Sigmoid colon (tissue), 7 donors: ENCODE data around the gene OPALIN. TPM values are rescaled to one million over a fixed set of nuclear protein-coding genes. Genes with fewer than 3 reads are reported as not detected.

Experiments used
- DNase-seq: peaks from one replicate; pipeline ENCODE4 v3.0.0-alpha.2; 2019
- H3K27ac ChIP-seq, 4 donors: fragments of 200-600 bp; sonication (generic); one replicate each; pipeline ENCODE4 v1.5.1; 2016 to 2019; ENCODE audit warnings: mild to moderate bottlenecking in 1 of 4
- H3K27me3 ChIP-seq, 3 donors: fragments of 200-600 bp; sonication (generic); one replicate each; pipeline ENCODE4 v1.5.1; 2019; ENCODE audit warnings: mild to moderate bottlenecking in 1 of 3
- H3K36me3 ChIP-seq, 4 donors: fragments of 200-600 bp; sonication (generic); one replicate each; pipeline ENCODE4 v1.5.1; 2016 to 2019
- H3K4me1 ChIP-seq, 4 donors: fragments of 200-600 bp; sonication (generic); one replicate each; pipeline ENCODE4 v1.5.1; 2017 to 2019
- H3K4me3 ChIP-seq, 4 donors: fragments of 200-600 bp; sonication (generic); one replicate each; pipeline ENCODE4 v1.5.1; 2017 to 2019; ENCODE audit warnings: mild to moderate bottlenecking in 2 of 4, moderate library complexity in 1 of 4
- H3K9me3 ChIP-seq, 4 donors: fragments of 200-600 bp in 3 of 4; sonication (generic) in 3 of 4; one replicate each; pipeline versions ENCODE4 v1.5.1 to v1.6.1; 2013 to 2019
- CTCF ChIP-seq, 4 experiments: fragments of 450-650 bp in 3 of 4; fragments of 200-600 bp in 1 of 4; IDR thresholded peaks; one replicate each; pipeline ENCODE4 v1.5.1; 2016 to 2019; ENCODE audit warnings: antibody characterized with exemption in 4 of 4, mild to moderate bottlenecking in 3 of 4, moderate library complexity in 2 of 4
- EP300 ChIP-seq, 4 donors: sonication (generic); formaldehyde crosslinking; IDR thresholded peaks; one replicate each; pipeline ENCODE4 v1.6.1; 2017; ENCODE audit warnings: antibody characterized with exemption in 4 of 4
- POLR2A ChIP-seq, 2 donors: fragments of 450-650 bp; IDR thresholded peaks; one replicate each; pipeline ENCODE4 v1.6.1; 2016; ENCODE audit warnings: antibody characterized with exemption in 2 of 2, mild to moderate bottlenecking in 2 of 2, moderate library complexity in 2 of 2
- POLR2AphosphoS5 ChIP-seq, 4 donors: sonication (generic); formaldehyde crosslinking; IDR thresholded peaks; one replicate each; pipeline ENCODE4 v1.6.1; 2017; ENCODE audit warnings: antibody characterized with exemption in 4 of 4
- WGBS, 2 donors: extraction: QIAGEN DNeasy Blood & Tissue Kit; methylation state at CpG; one replicate each; pipeline ENCODE4 v1.1.7; 2013; 5-methylcytosine and 5-hydroxymethylcytosine counted together
- intact Hi-C: fragments of 100-400 bp; cut with DNase I; formaldehyde crosslinking; loops from one replicate; pipeline ENCODE4 v1.15.1; 2023
- polyA plus RNA-seq, 3 donors: library from polyadenylated mRNA; stranded (reverse); fragments of 200-250 nt; gene quantifications; one replicate each; pipeline ENCODE4 v1.2.3, GENCODE V29; 2013
- total RNA-seq, 4 donors: library from RNA; depleted of rRNA; stranded (reverse); fragments of >200 nt; gene quantifications; one replicate each; pipeline ENCODE4 v1.1.0, GENCODE V29; 2016
- donor health status: healthy with polysubstance abuse.
- donor health status: Bipolar disorder and iron deficiency.
- donor health status: healthy.

Gene OPALIN, protein sequence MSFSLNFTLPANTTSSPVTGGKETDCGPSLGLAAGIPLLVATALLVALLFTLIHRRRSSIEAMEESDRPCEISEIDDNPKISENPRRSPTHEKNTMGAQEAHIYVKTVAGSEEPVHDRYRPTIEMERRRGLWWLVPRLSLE
- not detected for total RNA-seq
- not detected for polyA plus RNA-seq

- Histone ChIP-seq H3K4me3 (no peak within 1 kb of the TSS), H3K9me3 (no peaks in the 10 kb centered on the region), H3K27me3 (peaks cover 0 to 2% (median 0%) of the 10 kb centered on the region in 3 donors), H3K36me3 (no peaks in the 10 kb centered on the region), H3K27ac (no peak within 1 kb of the TSS), H3K4me1 (no peaks in the 10 kb centered on the region)
- no peak for TF ChIP-seq POLR2A (IDR thresholded peaks at IDR 0.05)
- no peak for TF ChIP-seq EP300 (IDR thresholded peaks at IDR 0.05)
- no peak for TF ChIP-seq POLR2AphosphoS5 (IDR thresholded peaks at IDR 0.05)
- no peak for TF ChIP-seq CTCF (IDR thresholded peaks at IDR 0.05)
- 83 to 87% methylated on average over 7 of the region's 7 CpGs for WGBS, 2 donors
- intact Hi-C loops = no loop called here
- no peak for DNase-seq
Measured at GRCh38 chr10:96358851-96359540, at the start of gene OPALIN. TSS of gene OPALIN (minus strand) at chr10:96359002. CDS start at chr10:96358896, 106 bp downstream.

- no peak for TF ChIP-seq CTCF (IDR thresholded peaks at IDR 0.05)
- TF ChIP-seq POLR2AphosphoS5 (IDR thresholded peaks at IDR 0.05) = no peak
- no peak for TF ChIP-seq POLR2A (IDR thresholded peaks at IDR 0.05)
- no peak for TF ChIP-seq EP300 (IDR thresholded peaks at IDR 0.05)
- Histone ChIP-seq H3K4me1 (peaks cover 0 to 4% (median 1%) of the 10 kb centered on the region in 4 donors), H3K4me3 (no peak overlapping the region), H3K27me3 (no peaks in the 10 kb centered on the region), H3K36me3 (no peaks in the 10 kb centered on the region), H3K9me3 (no peaks in the 10 kb centered on the region), H3K27ac (no peak overlapping the region)
- no peak for DNase-seq
- WGBS, 2 donors = 74 to 86% methylated on average over 1 of the region's 1 CpG
- intact Hi-C loops = no loop called here
Measured at GRCh38 chr10:96408201-96408600, 49.4 kb upstream of the OPALIN start.

DNA sequence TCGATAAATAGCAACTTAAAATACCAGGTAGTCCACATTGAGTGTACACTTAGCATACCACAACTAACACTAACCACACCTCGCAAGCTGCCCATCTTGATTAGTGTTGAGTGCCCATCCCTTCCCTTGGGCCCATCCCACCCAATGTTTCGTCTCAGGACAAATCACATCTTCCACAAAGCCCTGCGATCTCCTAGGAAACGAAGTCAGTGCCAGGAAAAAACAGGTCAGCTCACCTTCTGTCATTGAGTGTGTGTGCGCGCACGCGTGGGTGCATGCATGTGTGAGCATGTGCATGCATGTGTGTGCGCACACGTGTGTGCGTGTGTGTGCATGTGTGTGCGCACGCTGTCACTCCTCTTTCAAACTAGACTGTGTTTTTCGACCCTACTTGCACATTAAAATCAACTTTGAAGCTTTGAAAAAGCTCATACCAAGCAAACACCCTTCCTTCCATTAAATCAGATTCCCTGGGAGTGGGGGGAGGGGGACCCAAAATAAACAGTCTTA, 48.8 kb upstream of the OPALIN start:
- Histone ChIP-seq H3K27me3 (no peaks in the 10 kb centered on the region), H3K9me3 (no peaks in the 10 kb centered on the region), H3K4me3 (no peak overlapping the region), H3K4me1 (no peaks in the 10 kb centered on the region), H3K36me3 (no peaks in the 10 kb centered on the region), H3K27ac (no peak overlapping the region)
- WGBS, 2 donors = 87% methylated on average over 15 of the region's 15 CpGs
- TF ChIP-seq POLR2A (IDR thresholded peaks at IDR 0.05) (no peak), EP300 (IDR thresholded peaks at IDR 0.05) (no peak), POLR2AphosphoS5 (IDR thresholded peaks at IDR 0.05) (no peak), CTCF (IDR thresholded peaks at IDR 0.05) (no peak)
- DNase-seq = no peak
- intact Hi-C loops = no loop called here

DNA sequence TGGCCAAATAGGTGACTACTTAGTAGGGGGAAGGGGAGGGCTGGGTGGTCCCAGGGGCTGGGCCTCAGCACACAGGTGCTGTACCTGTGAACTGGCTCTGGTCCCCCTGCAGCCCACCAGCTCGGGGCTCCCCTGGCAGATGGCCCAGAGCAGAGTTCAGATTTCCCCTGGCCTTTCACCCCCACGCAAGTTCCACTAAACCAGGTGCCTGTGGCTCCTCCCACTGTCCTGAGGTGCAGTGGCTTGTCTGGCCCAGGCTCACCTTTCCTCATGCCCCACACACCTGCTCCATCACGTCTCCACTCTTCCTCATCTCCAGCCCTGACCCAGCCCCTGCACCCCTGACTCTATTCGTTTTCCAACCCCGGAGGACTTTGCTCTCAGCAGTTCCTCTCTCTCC, 47.3 kb upstream of the OPALIN start:
- WGBS, 2 donors = 65 to 77% methylated on average over 5 of the region's 5 CpGs
- H3K4me3 ChIP-seq = no peak overlapping the region
- DNase-seq = peak; percentile 36
- H3K9me3 ChIP-seq = no peaks in the 10 kb centered on the region
- intact Hi-C loops = no loop called here
- no peaks in the 10 kb centered on the region for H3K27me3 ChIP-seq
- no peaks in the 10 kb centered on the region for H3K4me1 ChIP-seq
- H3K36me3 ChIP-seq = no peaks in the 10 kb centered on the region
- TF ChIP-seq EP300 (IDR thresholded peaks at IDR 0.05) (no peak), POLR2A (IDR thresholded peaks at IDR 0.05) (no peak), CTCF (IDR thresholded peaks at IDR 0.05) (no peak), POLR2AphosphoS5 (IDR thresholded peaks at IDR 0.05) (no peak)
- H3K27ac ChIP-seq = no peak overlapping the region
